HL-60 (cell line): ENCODE measurements around the gene MAN2A1.

Experiments
- DNase-seq, 2 experiments: peaks; one replicate each; pipeline ENCODE4 v3.0.0-alpha.2; 2010 to 2020; ENCODE audit warnings: low read depth in 1 of 2, low spot score in 1 of 2
- H3K27ac ChIP-seq: fragments of 250-450 bp; sonication (Bioruptor Pico); replicated peaks from 2 replicates; pipeline ENCODE4 v1.5.1; 2020; ENCODE audit warnings: mild to moderate bottlenecking, moderate library complexity
- H3K27me3 ChIP-seq: fragments of 250-450 bp; sonication (Bioruptor Pico); 2 replicates; pipeline ENCODE4 v1.5.1; 2021; ENCODE audit warnings: mild to moderate bottlenecking, moderate library complexity; ENCODE audit not compliant: insufficient read depth, poor library complexity, severe bottlenecking
- H3K4me3 ChIP-seq: replicated peaks from 2 replicates; pipeline ENCODE4 v1.5.1; 2011; ENCODE audit warnings: mild to moderate bottlenecking, control low read depth, low read length; ENCODE audit not compliant: insufficient read depth
- GABPA ChIP-seq: IDR thresholded peaks from 2 replicates; pipeline ENCODE4 v1.6.1; 2012; ENCODE audit warnings: low read depth
- POLR2AphosphoS5 ChIP-seq: IDR thresholded peaks from 2 replicates; pipeline ENCODE4 v1.6.1; 2012; ENCODE audit warnings: low read depth
- REST ChIP-seq: IDR thresholded peaks from 2 replicates; pipeline ENCODE4 v1.6.1; 2012; ENCODE audit warnings: low read depth; ENCODE audit not compliant: insufficient replicate concordance
- SPI1 ChIP-seq: IDR thresholded peaks from 2 replicates; pipeline ENCODE4 v1.6.1; 2012; ENCODE audit warnings: low read depth, mild to moderate bottlenecking, borderline replicate concordance
- TF ChIP-seq, protein P1 (sequence below): IDR thresholded peaks from one replicate; pipeline ENCODE4 v1.5.1; 2011; ENCODE audit warnings: low read length, control low read depth, inconsistent platforms; ENCODE audit not compliant: insufficient read depth

MAN2A1 gene

GRCh38 chr5:109690975-109691574, 1.3 kb downstream of the MAN2A1 start:
- TF ChIP-seq, protein P1, sequence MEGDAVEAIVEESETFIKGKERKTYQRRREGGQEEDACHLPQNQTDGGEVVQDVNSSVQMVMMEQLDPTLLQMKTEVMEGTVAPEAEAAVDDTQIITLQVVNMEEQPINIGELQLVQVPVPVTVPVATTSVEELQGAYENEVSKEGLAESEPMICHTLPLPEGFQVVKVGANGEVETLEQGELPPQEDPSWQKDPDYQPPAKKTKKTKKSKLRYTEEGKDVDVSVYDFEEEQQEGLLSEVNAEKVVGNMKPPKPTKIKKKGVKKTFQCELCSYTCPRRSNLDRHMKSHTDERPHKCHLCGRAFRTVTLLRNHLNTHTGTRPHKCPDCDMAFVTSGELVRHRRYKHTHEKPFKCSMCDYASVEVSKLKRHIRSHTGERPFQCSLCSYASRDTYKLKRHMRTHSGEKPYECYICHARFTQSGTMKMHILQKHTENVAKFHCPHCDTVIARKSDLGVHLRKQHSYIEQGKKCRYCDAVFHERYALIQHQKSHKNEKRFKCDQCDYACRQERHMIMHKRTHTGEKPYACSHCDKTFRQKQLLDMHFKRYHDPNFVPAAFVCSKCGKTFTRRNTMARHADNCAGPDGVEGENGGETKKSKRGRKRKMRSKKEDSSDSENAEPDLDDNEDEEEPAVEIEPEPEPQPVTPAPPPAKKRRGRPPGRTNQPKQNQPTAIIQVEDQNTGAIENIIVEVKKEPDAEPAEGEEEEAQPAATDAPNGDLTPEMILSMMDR: peak; percentile 10
- no peak for TF ChIP-seq POLR2AphosphoS5
- Histone ChIP-seq H3K27me3 (no peaks in the 10 kb centered on the region), H3K27ac (peak overlapping the region; percentile 94), H3K4me3 (peak overlapping the region; percentile 65)
- peak; percentile 45 to 48 for DNase-seq

GRCh38 chr5:109691996-109692395, 2.3 kb downstream of the MAN2A1 start:
- Histone ChIP-seq H3K27ac (no peak overlapping the region), H3K27me3 (no peaks in the 10 kb centered on the region), H3K4me3 (0 out of 2 replicates have a peak overlapping the region, but pooled peaks have one; percentile 4)
- TF ChIP-seq POLR2AphosphoS5: no peak
- TF ChIP-seq SPI1: no peak
- no peak for TF ChIP-seq REST
- no peak for TF ChIP-seq GABPA
- TF ChIP-seq, protein P1: no peak
- no peak for DNase-seq

DNA sequence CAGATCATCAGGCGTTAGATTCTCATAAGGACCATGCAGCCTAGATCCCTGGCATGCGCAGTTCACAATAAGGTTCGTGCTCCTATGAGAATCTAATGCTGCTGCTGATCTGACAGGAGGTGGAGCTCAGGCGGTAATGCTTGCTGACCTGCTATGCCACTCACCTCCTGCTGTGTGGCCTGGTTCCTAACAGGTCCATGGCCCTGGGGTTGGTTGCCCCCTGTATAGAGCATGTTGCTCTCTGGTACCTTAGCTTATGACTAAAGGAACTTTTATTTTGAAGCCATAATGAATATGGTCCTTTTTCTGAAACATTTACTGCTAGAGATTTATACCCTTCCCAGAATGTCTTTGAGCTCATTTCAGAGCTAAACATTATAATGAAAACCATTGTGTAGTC, 3.1 kb downstream of the MAN2A1 start:
- no peak for TF ChIP-seq GABPA
- TF ChIP-seq REST: no peak
- TF ChIP-seq, protein P1: no peak
- TF ChIP-seq SPI1: no peak
- TF ChIP-seq POLR2AphosphoS5: no peak
- Histone ChIP-seq H3K27me3 (no peaks in the 10 kb centered on the region), H3K4me3 (no peak overlapping the region), H3K27ac (no peak overlapping the region)
- no peak for DNase-seq
